ENCODE measurements around the gene OTOP2. TPM values are rescaled to one million over a fixed set of nuclear protein-coding genes. Genes with fewer than 3 reads are reported as not detected.

OTOP2 gene
- total and polyA plus RNA-seq, 2 of the 4 experiments (the other 2 are of a cell fraction), result not detected

- peaks cover 43% of the 10 kb centered on the region for H3K27me3 ChIP-seq (ENCODE audit: control insufficient read depth, insufficient read depth, low read length)
- no peak overlapping the region for H3K9ac ChIP-seq (ENCODE audit: low read depth, low read length)
- H3K18ac ChIP-seq (ENCODE audit: low read depth, low read length), result no peak overlapping the region
- ChIA-PET CTCF (no interaction called here), POLR2A (ENCODE audit: unreplicated experiment) (no interaction called here)
- H2BK120ac ChIP-seq (ENCODE audit: low read depth, low read length), result no peak overlapping the region
- ATAC-seq (ENCODE audit: low read depth) (no peak), DNase-seq (no peak)
- TF ChIP-seq MXI1 (IDR thresholded peaks at IDR 0.05; ENCODE audit: borderline replicate concordance, low read depth, low read length) (no peak), RFX5 (IDR thresholded peaks at IDR 0.05; ENCODE audit: low read depth, low read length) (no peak), SMC3 (IDR thresholded peaks at IDR 0.05; ENCODE audit: low read depth, low read length) (no peak), MAZ (IDR thresholded peaks at IDR 0.05; ENCODE audit: borderline replicate concordance, low read depth, low read length) (no peak), FOS (IDR thresholded peaks at IDR 0.05; ENCODE audit: low read depth, low read length) (no peak), ELK1 (IDR thresholded peaks at IDR 0.05; ENCODE audit: borderline replicate concordance, low read depth, low read length) (no peak), RAD21 (IDR thresholded peaks at IDR 0.05; ENCODE audit: low read length) (no peak), POLR2A (IDR thresholded peaks at IDR 0.05; ENCODE audit: low read depth, low read length) (no peak), RCOR1 (IDR thresholded peaks at IDR 0.05; ENCODE audit: insufficient replicate concordance, low read length) (no peak), CHD1 (IDR thresholded peaks at IDR 0.05; ENCODE audit: low read depth, low read length) (no peak), CTCF (conservative IDR thresholded peaks at IDR 0.05; ENCODE audit: low read depth, low read length) (no peak), CEBPB (IDR thresholded peaks at IDR 0.05; ENCODE audit: low read depth, low read length) (no peak), MAFK (IDR thresholded peaks at IDR 0.05; ENCODE audit: low read depth, low read length) (no peak), NFE2L2 (IDR thresholded peaks at IDR 0.05; ENCODE audit: low read depth, low read length) (no peak), BHLHE40 (IDR thresholded peaks at IDR 0.05; ENCODE audit: low read depth, low read length) (no peak), USF2 (IDR thresholded peaks at IDR 0.05; ENCODE audit: low read depth, low read length) (no peak)
- H3K9me3 ChIP-seq (ENCODE audit: control insufficient read depth, insufficient read depth, low read length), result no peaks in the 10 kb centered on the region
- no TSS peak for BruUV-seq (replicated peaks)
- WGBS, 2 experiments (ENCODE audit: extremely low coverage in 2 of 2, insufficient read length in 1 of 2), result 42% methylated on average over 3 of the region's 13 CpGs; no CpG with 5 or more reads in 1 of the 2 experiments
- no peak overlapping the region for H4K8ac ChIP-seq (ENCODE audit: low read depth in 2 of 2, low read length in 2 of 2)
- H3K79me1 ChIP-seq (ENCODE audit: low read depth in 1 of 2, low read length in 2 of 2), result no peaks in the 10 kb centered on the region
- H3K4me2 ChIP-seq (ENCODE audit: low read depth, low read length), result no peak overlapping the region
- H3K4me3 ChIP-seq (ENCODE audit: insufficient read depth, low read depth, low read length), result no peak overlapping the region
- intact Hi-C loops (cut with micrococcal nuclease), result no loop called here
- H3K4me1 ChIP-seq (ENCODE audit: control insufficient read depth, insufficient read depth, low read length), result no peaks in the 10 kb centered on the region
- H3K56ac ChIP-seq (ENCODE audit: extremely low read depth, insufficient read depth, low read length), result no peak overlapping the region
- no peaks in the 10 kb centered on the region for H3K9me1 ChIP-seq (ENCODE audit: insufficient read depth, low read length)
- H2BK20ac ChIP-seq (ENCODE audit: low read depth, low read length), result no peak overlapping the region
- dilution Hi-C loops (cut with HindIII; ENCODE audit: low sequenced_read_pairs, unreplicated experiment), result no loop called here
- in situ Hi-C loops (cut with MboI; ENCODE audit: low sequenced_read_pairs), result no loop called here
- no peak overlapping the region for H3K23ac ChIP-seq (ENCODE audit: low read depth, low read length)
- no peak overlapping the region for H4K5ac ChIP-seq (ENCODE audit: low read depth, low read length)
- no peak overlapping the region for H3K14ac ChIP-seq (replicated peaks; ENCODE audit: low read depth, low read length)
- no peak overlapping the region for H2BK15ac ChIP-seq (ENCODE audit: low read depth, low read length)
- no peak overlapping the region for H2BK5ac ChIP-seq (ENCODE audit: low read depth, low read length, poor library complexity, severe bottlenecking)
- H3K4ac ChIP-seq (ENCODE audit: low read depth, low read length), result no peak overlapping the region
- no peaks in the 10 kb centered on the region for H4K20me1 ChIP-seq (ENCODE audit: insufficient read depth, low read length)
- H2AK9ac ChIP-seq (replicated peaks; ENCODE audit: low read depth, low read length, poor library complexity), result no peak overlapping the region
- no peak overlapping the region for H4K91ac ChIP-seq (ENCODE audit: insufficient read depth, low read depth, low read length)
- H3K27ac ChIP-seq (ENCODE audit: insufficient read depth, low read length), result no peak overlapping the region
- no peak overlapping the region for H2AFZ ChIP-seq (replicated peaks; ENCODE audit: low read length, poor library complexity)
- no peaks in the 10 kb centered on the region for H3K36me3 ChIP-seq (ENCODE audit: control insufficient read depth, insufficient read depth, low read length)
- H2AK5ac ChIP-seq (ENCODE audit: low read depth, low read length), result no peak overlapping the region
Observed at GRCh38 chr17:74943808-74944522, 19.9 kb downstream of the OTOP2 start.

All from IMR-90 (cell line).